Natural killer cell (primary cell): Measurements from ENCODE around the gene CMTM1. TPM values are rescaled to one million over a fixed set of nuclear protein-coding genes. Genes with fewer than 3 reads are reported as not detected.

ENCODE experiments used
- ATAC-seq, 3 donors: fragments of 150-1000 bp in 2 of 3; fragments of 200-7000 bp in 1 of 3; cut with Tn5 transposase; 1 replicate in 1 of 3; 2 replicates in 2 of 3; pipeline ENCODE4 v1.10.0; 2021; ENCODE audit warnings: mild to moderate bottlenecking in 2 of 3, moderate library complexity in 2 of 3
- DNase-seq, 2 donors: peaks; one replicate each; pipeline versions ENCODE4 v3.0.0 to v3.0.0-alpha.2; 2013 to 2021; ENCODE audit warnings: mixed read lengths in 1 of 2
- H3K27ac ChIP-seq: one replicate; pipeline ENCODE4 v1.5.1; 2013; ENCODE audit warnings: mild to moderate bottlenecking, low read length
- H3K27me3 ChIP-seq: one replicate; pipeline ENCODE4 v1.6.1; 2013; ENCODE audit warnings: low read length; ENCODE audit not compliant: control insufficient read depth, insufficient read depth
- H3K36me3 ChIP-seq: one replicate; pipeline ENCODE4 v1.6.1; 2013; ENCODE audit warnings: low read length; ENCODE audit not compliant: control insufficient read depth, insufficient read depth
- H3K4me1 ChIP-seq: one replicate; pipeline ENCODE4 v1.6.1; 2013; ENCODE audit warnings: low read length; ENCODE audit not compliant: control insufficient read depth, insufficient read depth
- H3K4me3 ChIP-seq: one replicate; pipeline ENCODE4 v1.5.1; 2013; ENCODE audit warnings: low read length
- H3K9me3 ChIP-seq: one replicate; pipeline ENCODE4 v1.6.1; 2013; ENCODE audit warnings: low read length; ENCODE audit not compliant: control insufficient read depth, insufficient read depth
- H3K27ac Mint-ChIP-seq, 2 donors: one replicate each; pipeline ENCODE4 v1.8.0; 2022; ENCODE audit warnings: mild to moderate bottlenecking in 2 of 2, mixed read lengths in 2 of 2, moderate library complexity in 1 of 2
- H3K27me3 Mint-ChIP-seq, 2 donors: one replicate each; pipeline ENCODE4 v1.8.0; 2022; ENCODE audit warnings: low read depth in 2 of 2, mixed read lengths in 2 of 2
- H3K36me3 Mint-ChIP-seq: one replicate; pipeline ENCODE4 v1.8.0; 2022; ENCODE audit warnings: mixed read lengths
- H3K4me1 Mint-ChIP-seq, 2 donors: one replicate each; pipeline ENCODE4 v1.8.0; 2022; ENCODE audit warnings: mixed read lengths in 2 of 2
- H3K4me3 Mint-ChIP-seq: one replicate; pipeline ENCODE4 v1.8.0; 2022; ENCODE audit warnings: mild to moderate bottlenecking, moderate library complexity, mixed read lengths
- H3K9me3 Mint-ChIP-seq, 2 donors: one replicate each; pipeline ENCODE4 v1.8.0; 2022; ENCODE audit warnings: mixed read lengths in 2 of 2
- WGBS: methylation state at CpG from one replicate; pipeline ENCODE4 v1.1.7; 2013; ENCODE audit warnings: missing lambda C conversion rate; ENCODE audit not compliant: insufficient coverage; 5-methylcytosine and 5-hydroxymethylcytosine counted together
- intact Hi-C: fragments of 100-400 bp; cut with micrococcal nuclease; formaldehyde crosslinking; loops from one replicate; pipeline ENCODE4 v1.14.2; 2022
- total RNA-seq, 4 donors: library from RNA; stranded (reverse); fragments of 120-200 nt in 1 of 4; gene quantifications; one replicate each; pipeline versions ENCODE4 v1.2.3 to v1.2.4, GENCODE V29; 2013 to 2022
- TF ChIP-seq, protein P1 (sequence below): fragments of 200-600 bp; IDR thresholded peaks from one replicate; pipeline ENCODE4 v1.8.0; 2022; ENCODE audit warnings: antibody characterized with exemption

Gene CMTM1
- total RNA-seq, 3 donors from 2014 or later (not counting 1 experiment from before 2014, with no cell fraction given) = 4.4 to 8.5 (median 7.8) TPM

DNA sequence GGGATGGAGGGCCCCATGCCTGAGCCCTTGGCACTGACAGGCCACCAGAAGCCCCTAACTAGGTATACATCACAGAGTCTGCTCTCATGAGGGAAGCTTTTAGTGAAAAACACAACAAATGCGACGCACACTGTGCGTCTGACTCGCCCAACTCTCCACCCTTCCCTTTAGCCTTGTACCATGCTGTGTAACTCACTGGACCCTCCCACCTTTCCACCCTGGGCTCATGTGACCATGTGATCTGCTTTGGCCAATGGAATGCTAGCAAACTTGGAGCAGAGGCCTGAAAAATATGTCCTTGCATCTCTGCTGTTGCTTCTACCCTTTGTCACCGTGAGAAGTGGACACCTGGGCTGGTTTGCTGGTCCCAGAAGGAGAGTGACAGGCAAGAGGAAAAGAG lies 37.9 kb upstream of the CMTM1 start:
- H3K27me3 Mint-ChIP-seq = no peaks in the 10 kb centered on the region
- H3K27me3 ChIP-seq = no peaks in the 10 kb centered on the region
- TF ChIP-seq, protein P1, sequence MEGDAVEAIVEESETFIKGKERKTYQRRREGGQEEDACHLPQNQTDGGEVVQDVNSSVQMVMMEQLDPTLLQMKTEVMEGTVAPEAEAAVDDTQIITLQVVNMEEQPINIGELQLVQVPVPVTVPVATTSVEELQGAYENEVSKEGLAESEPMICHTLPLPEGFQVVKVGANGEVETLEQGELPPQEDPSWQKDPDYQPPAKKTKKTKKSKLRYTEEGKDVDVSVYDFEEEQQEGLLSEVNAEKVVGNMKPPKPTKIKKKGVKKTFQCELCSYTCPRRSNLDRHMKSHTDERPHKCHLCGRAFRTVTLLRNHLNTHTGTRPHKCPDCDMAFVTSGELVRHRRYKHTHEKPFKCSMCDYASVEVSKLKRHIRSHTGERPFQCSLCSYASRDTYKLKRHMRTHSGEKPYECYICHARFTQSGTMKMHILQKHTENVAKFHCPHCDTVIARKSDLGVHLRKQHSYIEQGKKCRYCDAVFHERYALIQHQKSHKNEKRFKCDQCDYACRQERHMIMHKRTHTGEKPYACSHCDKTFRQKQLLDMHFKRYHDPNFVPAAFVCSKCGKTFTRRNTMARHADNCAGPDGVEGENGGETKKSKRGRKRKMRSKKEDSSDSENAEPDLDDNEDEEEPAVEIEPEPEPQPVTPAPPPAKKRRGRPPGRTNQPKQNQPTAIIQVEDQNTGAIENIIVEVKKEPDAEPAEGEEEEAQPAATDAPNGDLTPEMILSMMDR = no peak
- no peaks in the 10 kb centered on the region for H3K9me3 ChIP-seq
- H3K27ac Mint-ChIP-seq = peak overlapping the region in 1 of 2 donors; percentile 29
- DNase-seq (no peak), ATAC-seq (no peak)
- H3K4me1 ChIP-seq = peaks cover 41% of the 10 kb centered on the region
- no peak overlapping the region for H3K27ac ChIP-seq
- H3K36me3 ChIP-seq = peaks cover 3% of the 10 kb centered on the region
- H3K4me1 Mint-ChIP-seq = peaks cover 25 to 30% of the 10 kb centered on the region in 2 donors
- H3K4me3 ChIP-seq = no peak overlapping the region
- no peaks in the 10 kb centered on the region for H3K36me3 Mint-ChIP-seq
- over 99% methylated on average over 5 of the region's 5 CpGs for WGBS
- intact Hi-C loops = no loop called here
- H3K4me3 Mint-ChIP-seq = no peak overlapping the region
- H3K9me3 Mint-ChIP-seq = no peaks in the 10 kb centered on the region

DNA sequence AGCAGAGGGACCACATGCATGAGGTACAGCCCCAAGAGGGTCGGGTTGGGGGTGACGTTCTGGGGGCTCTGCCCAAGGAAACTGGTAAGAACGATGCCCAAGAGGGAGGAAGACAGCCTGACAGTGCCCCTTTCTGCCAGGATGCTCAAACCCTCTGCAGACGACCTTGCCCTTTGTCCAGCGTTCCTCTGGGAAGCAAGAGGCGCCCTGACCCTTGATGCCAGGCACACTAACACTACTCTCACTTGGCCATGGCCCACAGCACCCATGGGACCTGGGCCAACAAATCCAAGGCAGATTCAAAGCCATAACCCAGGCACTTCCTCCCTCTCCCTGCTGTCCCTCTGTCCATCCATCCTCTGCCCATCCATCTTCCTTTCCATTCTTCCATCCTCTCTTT lies 36.8 kb upstream of the CMTM1 start:
- intact Hi-C loops = no loop called here
- H3K27me3 ChIP-seq = no peaks in the 10 kb centered on the region
- Mint-ChIP-seq H3K27ac (no peak overlapping the region), H3K4me3 (no peak overlapping the region), H3K4me1 (peaks cover 20 to 21% of the 10 kb centered on the region in 2 donors), H3K36me3 (no peaks in the 10 kb centered on the region), H3K9me3 (no peaks in the 10 kb centered on the region), H3K27me3 (no peaks in the 10 kb centered on the region)
- H3K4me3 ChIP-seq = no peak overlapping the region
- H3K9me3 ChIP-seq = no peaks in the 10 kb centered on the region
- H3K36me3 ChIP-seq = peaks cover 3% of the 10 kb centered on the region
- ATAC-seq = no peak
- no peak for DNase-seq
- no peak overlapping the region for H3K27ac ChIP-seq
- H3K4me1 ChIP-seq = peaks cover 29% of the 10 kb centered on the region
- WGBS = 90% methylated on average over 6 of the region's 6 CpGs
- TF ChIP-seq, protein P1 = no peak

DNA sequence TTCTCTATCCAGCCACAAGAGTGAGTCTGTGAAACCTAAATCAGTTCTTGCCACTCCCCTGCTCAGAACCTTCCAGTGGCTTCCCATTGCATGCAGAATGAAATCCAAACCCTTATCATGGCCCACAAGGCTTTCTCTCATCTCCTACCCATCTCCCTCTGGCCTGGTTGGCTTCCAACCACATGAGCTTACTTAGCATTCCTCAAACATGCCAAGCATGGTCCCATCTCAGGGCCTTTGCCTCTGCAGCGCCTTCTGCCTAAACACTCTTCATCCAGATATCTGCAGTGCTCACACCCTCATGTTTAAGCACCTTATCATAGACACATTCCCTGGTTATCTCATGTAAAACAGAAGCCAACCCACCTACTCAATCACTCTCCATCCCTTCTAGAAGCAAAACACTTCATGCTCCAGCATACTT lies 31.9 kb upstream of the CMTM1 start:
- intact Hi-C loops = no loop called here
- Histone ChIP-seq H3K27ac (no peak overlapping the region), H3K27me3 (no peaks in the 10 kb centered on the region), H3K9me3 (no peaks in the 10 kb centered on the region), H3K4me1 (peaks cover under 1% of the 10 kb centered on the region), H3K36me3 (peaks cover 3% of the 10 kb centered on the region), H3K4me3 (no peak overlapping the region)
- Mint-ChIP-seq H3K4me1 (peaks cover 5 to 10% of the 10 kb centered on the region in 2 donors), H3K27ac (no peak overlapping the region), H3K27me3 (no peaks in the 10 kb centered on the region), H3K9me3 (no peaks in the 10 kb centered on the region), H3K36me3 (no peaks in the 10 kb centered on the region), H3K4me3 (no peak overlapping the region)
- TF ChIP-seq, protein P1 = no peak
- no peak for DNase-seq
- 97% methylated on average over 1 of the region's 1 CpG for WGBS
- ATAC-seq = no peak

DNA sequence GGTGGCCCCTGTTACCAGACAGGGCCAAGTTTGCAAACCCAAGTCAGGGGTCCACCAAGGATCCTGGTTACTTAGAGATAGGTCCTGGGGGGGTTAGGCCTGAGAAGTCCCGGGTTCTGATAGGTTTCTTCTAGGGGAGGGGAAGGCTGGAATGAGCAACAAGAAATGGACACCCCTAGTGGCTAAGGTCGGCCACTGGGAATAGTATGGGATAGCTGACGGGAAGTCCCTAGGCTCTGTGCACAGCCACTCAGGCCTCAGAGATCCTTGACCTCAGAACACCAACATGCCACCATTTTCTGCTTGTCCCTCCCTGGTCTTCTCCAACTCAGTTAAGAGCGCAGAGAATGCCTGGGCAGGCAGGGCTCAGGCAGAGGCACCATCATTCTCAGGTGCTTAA lies 29.7 kb upstream of the CMTM1 start:
- Histone ChIP-seq H3K4me3 (no peak overlapping the region), H3K9me3 (no peaks in the 10 kb centered on the region), H3K4me1 (peaks cover 11% of the 10 kb centered on the region), H3K36me3 (peaks cover 3% of the 10 kb centered on the region), H3K27ac (no peak overlapping the region), H3K27me3 (no peaks in the 10 kb centered on the region)
- DNase-seq = no peak
- intact Hi-C loops = no loop called here
- no peak for ATAC-seq
- TF ChIP-seq, protein P1 = no peak
- Mint-ChIP-seq H3K9me3 (no peaks in the 10 kb centered on the region), H3K27me3 (no peaks in the 10 kb centered on the region), H3K27ac (no peak overlapping the region), H3K4me3 (no peak overlapping the region), H3K4me1 (peaks cover 10 to 24% of the 10 kb centered on the region in 2 donors), H3K36me3 (no peaks in the 10 kb centered on the region)
- 98% methylated on average over 4 of the region's 4 CpGs for WGBS
